Activated effector memory CD4-positive, alpha-beta T cell treated with anti-CD3 and anti-CD28 coated beads, Interleukin-2, amount 50 U/mL, for 16 hours (primary cell): ENCODE results near the gene INPP4A.

Source experiments
- DNase-seq: peaks from one replicate; pipeline ENCODE4 v3.0.0-alpha.2; 2020

The INPP4A gene

GRCh38 chr2:98477506-98477905 lies 32.8 kb downstream of the INPP4A start:
- DNase-seq: no peak

- DNase-seq: peak; percentile 55
These were observed 33.5 kb downstream of the INPP4A start for GRCh38 chr2:98478088-98478551.

GRCh38 chr2:98478907-98479306 lies 34.2 kb downstream of the INPP4A start:
- DNase-seq: peak; percentile 66

GRCh38 chr2:98479371-98479770 lies 34.7 kb downstream of the INPP4A start:
- DNase-seq: no peak

- peak; percentile 83 for DNase-seq
These were observed 35.4 kb downstream of the INPP4A start for GRCh38 chr2:98479959-98480524.

- peak; percentile 61 for DNase-seq
These were observed 35.9 kb downstream of the INPP4A start for GRCh38 chr2:98480598-98480997.

- peak; percentile 62 for DNase-seq
These were observed 37.7 kb downstream of the INPP4A start for GRCh38 chr2:98482362-98482761.

- DNase-seq: peak; percentile 66
These were observed 38.7 kb downstream of the INPP4A start for GRCh38 chr2:98483257-98483861.

GRCh38 chr2:98484121-98484557 lies 39.5 kb downstream of the INPP4A start:
- no peak for DNase-seq

GRCh38 chr2:98484652-98485452 lies 40.2 kb downstream of the INPP4A start:
- DNase-seq: peak; percentile 61

GRCh38 chr2:98485453-98485755 lies 40.7 kb downstream of the INPP4A start:
- peak; percentile 50 for DNase-seq

GRCh38 chr2:98486374-98486981 lies 41.8 kb downstream of the INPP4A start:
- DNase-seq: peak; percentile 53

- DNase-seq: no peak
These were observed 42.6 kb downstream of the INPP4A start for GRCh38 chr2:98487101-98487805.

GRCh38 chr2:98487806-98488189 lies 43.1 kb downstream of the INPP4A start:
- peak; percentile 78 for DNase-seq

- no peak for DNase-seq
These were observed 43.6 kb downstream of the INPP4A start for GRCh38 chr2:98488252-98488651.

- DNase-seq: no peak
These were observed 44.8 kb downstream of the INPP4A start for GRCh38 chr2:98489486-98489885.

- DNase-seq: peak; percentile 56
These were observed 45.6 kb downstream of the INPP4A start for GRCh38 chr2:98489971-98490962.

- DNase-seq: no peak
These were observed 47.8 kb downstream of the INPP4A start for GRCh38 chr2:98492441-98492840.

GRCh38 chr2:98494699-98495098 lies 50.0 kb downstream of the INPP4A start:
- no peak for DNase-seq

- no peak for DNase-seq
These were observed 52.3 kb downstream of the INPP4A start for GRCh38 chr2:98496750-98497493.
